Activated naive CD8-positive, alpha-beta T cell treated with anti-CD3 and anti-CD28 coated beads, Interleukin-2, amount 50 U/mL, for 16 hours (primary cell): ENCODE results near the gene DOCK9.
"Not testable (repeated sequence)": the region's sequence is repeated elsewhere in the genome, so short reads cannot be mapped to it uniquely, and the experiment has no call there.

ENCODE experiments used
- DNase-seq: peaks from one replicate; pipeline ENCODE4 v3.0.0-alpha.2; 2020; ENCODE audit warnings: low read depth, low spot score

DOCK9 gene

DNA sequence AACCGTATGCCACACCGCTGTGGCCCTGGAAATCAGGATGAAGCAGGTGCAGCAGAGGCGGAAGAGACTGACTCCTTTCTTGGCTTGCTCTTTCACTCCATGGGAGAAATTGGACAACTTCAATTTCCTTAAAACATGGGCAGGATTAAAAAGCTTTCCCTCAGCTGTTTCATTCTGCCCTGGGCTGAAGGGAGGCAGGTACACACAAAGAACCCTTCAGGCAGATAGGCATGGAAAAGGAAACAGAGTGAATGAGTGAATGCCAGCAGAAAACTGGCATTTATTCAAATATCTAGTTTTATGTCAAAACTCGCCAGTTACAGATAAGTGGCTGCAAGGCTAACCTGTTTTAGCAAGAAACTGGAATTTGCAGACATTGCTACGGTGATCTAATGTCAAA, 154.4 kb downstream of the DOCK9 start:
- DNase-seq, result no peak

GRCh38 chr13:98822225-98822606, 155.6 kb downstream of the DOCK9 start:
- no peak for DNase-seq

DNA sequence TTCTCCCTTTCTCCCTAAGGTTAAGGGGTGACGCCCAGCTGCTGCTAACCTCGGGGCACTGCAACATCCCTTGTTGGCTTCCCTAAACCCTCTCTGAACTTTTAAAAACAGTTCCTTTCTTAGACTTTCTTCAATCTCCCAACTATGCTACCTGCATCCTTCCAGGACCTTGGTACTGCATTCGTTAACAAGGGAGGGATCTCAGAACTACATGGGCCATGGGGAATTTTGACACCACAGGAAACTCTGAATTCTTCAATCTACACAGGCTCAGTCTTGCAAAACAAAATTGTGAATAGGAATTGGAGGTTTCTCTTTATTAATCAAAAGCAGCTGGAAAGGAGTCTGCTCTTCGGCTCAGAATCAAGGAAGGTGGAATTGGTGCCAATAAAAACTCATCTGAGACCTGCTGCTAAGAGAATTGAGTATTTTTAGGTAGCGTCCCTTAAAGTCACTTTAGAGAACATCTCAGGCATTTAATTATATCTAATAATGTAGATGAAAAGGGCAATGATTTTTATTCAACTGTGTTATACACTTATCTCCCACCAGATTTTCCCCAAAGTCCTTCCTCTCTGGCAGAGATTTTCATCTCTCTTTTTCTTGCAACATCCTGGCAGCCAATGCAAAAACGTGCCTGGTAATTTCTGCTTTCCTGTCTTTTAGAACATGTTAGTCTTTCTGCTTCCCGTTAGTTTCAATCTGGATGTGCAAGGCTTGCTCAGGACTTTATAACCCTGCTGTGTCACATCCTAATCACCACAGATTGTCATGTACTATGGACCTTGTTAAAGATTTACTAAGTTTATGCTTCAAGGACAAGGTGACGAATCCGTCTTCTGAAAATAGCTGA, 156.3 kb downstream of the DOCK9 start:
- DNase-seq, result no peak

- DNase-seq, result no peak
Observed at GRCh38 chr13:98820744-98821371, 157.0 kb downstream of the DOCK9 start.

- DNase-seq, result no peak
Observed at GRCh38 chr13:98820300-98820699, 157.6 kb downstream of the DOCK9 start.

DNA sequence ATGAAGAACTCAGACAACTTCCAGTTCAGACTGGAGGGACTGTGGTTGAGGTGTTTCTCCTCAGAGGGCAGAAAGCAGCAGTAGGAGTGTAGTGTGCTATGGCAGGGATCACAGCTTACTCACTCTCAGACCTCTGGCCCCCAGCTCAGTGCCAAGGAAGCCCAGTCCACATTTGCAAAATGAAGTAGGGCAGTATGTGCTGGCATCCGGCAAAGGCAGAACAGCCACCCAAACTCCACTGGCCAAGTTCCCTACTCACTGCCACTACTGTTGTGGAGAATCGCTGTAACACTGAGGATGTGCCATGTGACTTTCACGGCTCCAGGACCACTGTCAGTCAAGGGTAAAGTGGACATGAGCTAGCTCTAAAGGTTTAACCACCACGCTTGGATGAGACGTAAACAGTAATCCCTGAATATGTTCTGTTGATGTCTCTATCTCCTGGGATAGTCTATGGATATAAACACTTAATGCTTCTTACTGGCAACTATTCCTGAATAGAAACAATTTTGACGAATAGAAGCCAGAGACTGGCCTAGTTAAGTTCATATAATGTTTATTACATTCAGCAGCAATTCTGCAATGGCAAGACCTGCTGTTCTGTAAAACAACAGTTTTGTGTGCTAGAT, 158.4 kb downstream of the DOCK9 start:
- no peak for DNase-seq

DNA sequence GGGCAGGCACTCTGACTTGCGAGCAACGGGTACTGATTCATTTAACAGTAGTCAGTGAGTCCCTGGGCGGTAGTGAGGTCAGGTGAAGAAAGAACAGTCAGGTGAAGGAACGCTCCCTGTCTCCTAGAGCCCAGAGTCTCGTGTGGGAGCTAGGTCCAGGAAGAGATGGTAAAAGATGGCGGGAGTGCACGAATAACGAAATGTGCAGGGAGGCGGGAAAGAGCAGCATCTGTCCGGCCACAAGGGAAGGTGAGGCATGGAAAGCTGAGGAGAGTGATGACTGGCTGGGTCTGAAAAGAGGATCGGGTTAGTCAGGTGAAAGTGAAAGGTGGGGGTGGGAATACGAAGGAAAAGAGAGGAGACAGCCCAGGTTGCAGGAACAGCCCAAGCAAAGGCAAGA, 161.5 kb downstream of the DOCK9 start:
- no peak for DNase-seq

DNA sequence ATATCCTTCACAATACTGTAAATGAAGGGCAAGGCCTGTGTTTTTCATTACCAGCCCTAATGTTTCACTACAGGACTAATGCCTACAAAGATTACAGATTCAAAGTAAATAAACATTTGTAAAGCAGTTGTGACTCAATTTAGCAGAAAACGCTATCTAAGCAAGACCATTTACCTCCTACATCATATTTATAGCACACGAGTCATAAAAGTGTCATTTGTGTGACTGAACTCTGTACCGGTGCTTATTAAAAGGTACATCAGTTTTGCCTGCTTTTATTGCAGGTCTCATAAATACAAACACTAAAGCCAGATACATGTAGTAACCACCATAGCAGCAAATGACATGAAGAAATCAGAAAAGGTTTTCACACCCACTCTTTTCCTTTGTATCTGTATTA, 163.9 kb downstream of the DOCK9 start:
- DNase-seq, result no peak

- not testable (repeated sequence) for DNase-seq
Observed at GRCh38 chr13:98812186-98812790, 165.6 kb downstream of the DOCK9 start.

DNA sequence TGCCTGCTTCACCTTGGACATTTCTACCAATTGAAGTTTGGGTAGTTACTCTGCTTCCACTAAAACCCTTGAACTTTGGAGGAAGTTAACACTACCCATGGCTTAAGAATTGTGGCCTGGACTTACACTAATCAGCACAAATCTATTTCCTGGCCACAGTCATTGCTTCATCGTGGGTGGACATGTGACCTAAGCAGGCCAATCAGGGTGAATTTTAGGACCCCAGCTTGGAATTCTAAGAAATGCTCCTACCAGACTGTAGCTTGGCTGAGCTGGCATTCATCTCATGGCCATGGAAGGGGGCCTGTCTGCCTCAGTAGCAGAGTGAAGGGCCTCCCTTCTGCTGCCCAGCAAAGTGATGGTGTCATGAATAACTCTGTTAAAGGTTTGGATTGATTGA, 167.1 kb downstream of the DOCK9 start:
- no peak for DNase-seq

- no peak for DNase-seq
Observed at GRCh38 chr13:98809345-98809777, 168.5 kb downstream of the DOCK9 start.

DNA sequence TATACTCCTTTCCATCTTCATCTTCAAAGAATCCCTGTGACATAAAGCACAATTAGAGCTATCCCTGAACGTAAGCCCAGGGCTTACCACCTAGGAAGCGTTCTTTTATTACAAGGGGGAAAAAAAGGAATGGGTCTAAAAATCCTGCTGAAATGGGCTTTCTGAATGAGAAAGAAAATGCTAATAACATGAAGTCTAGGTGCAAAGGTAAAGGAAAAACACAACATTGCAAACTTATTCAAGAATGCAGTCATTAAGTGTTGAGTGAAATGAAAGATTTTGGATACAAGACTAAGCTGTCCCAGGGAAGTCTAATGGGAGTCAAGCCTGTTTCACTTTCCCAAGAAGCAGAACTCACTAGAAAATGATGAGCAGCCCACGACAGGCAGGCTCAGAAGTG, 170.1 kb downstream of the DOCK9 start:
- DNase-seq, result no peak

- no peak for DNase-seq
Observed at GRCh38 chr13:98804336-98804855, 173.5 kb downstream of the DOCK9 start.

GRCh38 chr13:98803921-98804320, 173.9 kb downstream of the DOCK9 start:
- no peak for DNase-seq

GRCh38 chr13:98803111-98803561, 174.7 kb downstream of the DOCK9 start:
- DNase-seq, result no peak

DNA sequence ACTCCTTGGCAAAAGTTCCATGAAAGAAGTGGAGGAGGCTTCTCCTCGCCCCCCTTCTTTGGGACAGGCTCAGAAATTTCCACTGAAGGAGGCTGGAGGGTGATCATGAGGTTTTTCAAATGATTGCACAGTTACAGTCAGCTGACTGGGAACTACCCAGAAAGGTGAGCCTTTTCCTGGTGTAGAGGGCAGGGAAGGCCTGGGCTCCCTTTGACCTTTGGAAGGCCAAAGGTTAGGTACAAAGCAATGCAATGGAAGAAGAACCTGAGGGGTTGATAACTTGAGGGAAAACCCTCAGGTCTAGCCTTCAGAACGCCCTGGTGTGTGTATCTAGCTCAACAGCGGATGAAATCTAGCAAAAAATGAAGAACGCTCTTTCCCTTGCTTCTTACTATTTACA, 175.3 kb downstream of the DOCK9 start:
- DNase-seq, result no peak

GRCh38 chr13:98801626-98802418, 176.0 kb downstream of the DOCK9 start:
- DNase-seq, result no peak

DNA sequence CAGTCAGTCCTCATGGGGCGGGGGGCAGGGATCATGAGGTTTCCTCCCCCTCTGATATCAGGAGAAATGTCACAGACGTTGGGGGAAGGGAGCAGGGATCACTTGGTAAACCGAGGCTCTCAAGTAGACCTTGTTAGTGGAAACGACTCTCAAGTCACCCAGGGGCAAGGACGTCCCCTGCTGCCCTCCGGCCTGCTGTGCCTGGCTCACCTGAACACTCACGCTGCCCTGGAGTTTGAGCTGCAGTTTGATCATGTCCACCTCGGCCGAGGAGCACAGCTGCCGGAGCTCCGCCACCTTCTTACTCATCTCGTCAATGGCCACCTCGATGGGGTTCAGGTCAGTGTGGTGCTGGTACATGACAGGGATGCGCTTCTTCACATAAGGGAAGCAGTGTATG, 177.8 kb downstream of the DOCK9 start:
- DNase-seq, result no peak

DNA sequence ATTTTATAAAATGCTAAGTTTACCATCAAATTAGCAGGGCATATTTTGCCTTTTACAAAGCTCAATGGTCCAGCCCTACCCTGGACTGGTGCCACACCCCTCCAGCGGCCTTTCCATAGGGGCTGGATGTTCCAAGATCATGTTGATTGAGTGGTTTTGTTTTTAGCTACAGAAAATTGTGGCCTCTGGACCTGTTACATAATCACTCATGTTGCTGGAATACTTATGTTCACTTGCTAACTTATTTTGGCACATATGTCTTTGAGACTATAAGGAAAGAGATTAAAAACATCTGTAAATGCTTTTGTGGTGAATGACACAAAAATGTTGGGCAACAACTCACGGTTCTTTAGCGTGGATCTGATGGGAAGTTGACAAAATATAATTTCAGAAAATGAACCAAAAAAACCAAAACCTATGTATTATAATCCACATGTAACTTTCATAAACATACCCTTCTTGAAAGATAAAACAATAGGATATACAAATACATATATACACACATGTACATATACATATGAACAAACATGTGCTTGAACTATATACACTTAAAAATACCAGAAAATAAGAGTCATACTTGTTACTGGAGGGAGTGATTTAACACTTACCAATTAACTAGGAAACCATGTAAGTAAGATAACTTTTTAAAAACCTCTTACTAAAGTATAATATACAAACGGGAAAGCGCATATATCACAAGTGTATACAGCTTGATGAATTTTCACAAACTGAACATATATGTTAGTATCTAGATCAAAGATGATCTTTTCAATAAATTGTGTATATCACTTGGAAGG, 178.8 kb downstream of the DOCK9 start:
- no peak for DNase-seq

DNA sequence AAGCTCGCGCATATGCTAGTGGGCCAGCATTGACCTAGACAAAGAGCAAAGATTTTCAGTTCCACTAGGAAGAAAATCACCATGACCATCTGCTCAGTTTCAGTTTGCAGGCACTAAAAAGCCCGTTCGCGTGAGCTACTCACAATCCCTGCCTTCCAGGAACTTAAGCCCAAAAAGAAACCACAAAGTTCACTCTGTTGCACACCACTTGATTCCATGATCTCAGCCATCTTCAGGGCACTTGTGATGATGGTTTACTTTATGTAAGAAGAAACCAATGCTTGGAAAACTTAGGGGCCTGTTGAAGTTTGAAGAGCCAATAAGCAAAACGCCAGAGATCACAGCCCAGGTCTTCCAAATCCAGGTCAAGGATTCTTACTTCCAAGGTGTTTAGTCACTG, 180.4 kb downstream of the DOCK9 start:
- DNase-seq, result no peak
